Measurements from ENCODE around the gene PDE8B.
A peak's percentile ranks its signal among the peaks of the same experiment; 100 is the strongest.
"Not testable (repeated sequence)": the region's sequence is repeated elsewhere in the genome, so short reads cannot be mapped to it uniquely, and the experiment has no call there.

The PDE8B gene

DNA sequence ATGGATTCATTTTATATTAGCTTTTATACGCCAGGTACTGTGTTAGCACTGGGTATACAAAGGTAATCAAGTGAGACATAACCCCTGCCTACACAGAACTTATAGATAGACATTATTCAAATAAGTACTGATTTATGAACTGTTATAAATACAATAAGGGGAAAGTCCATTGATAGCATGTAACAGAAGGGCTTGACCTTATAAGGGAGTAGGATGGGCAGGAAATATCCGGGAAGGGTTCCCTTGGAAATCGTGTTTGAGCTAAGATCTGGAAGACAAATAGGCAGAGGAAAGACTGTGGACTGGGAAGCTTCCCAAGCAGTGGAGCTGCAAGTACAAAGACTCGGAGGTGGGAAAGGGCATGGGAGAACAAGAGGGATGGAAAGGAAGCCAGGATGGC lies 170.2 kb downstream of the PDE8B start:
- Histone ChIP-seq H3K27ac (peak overlapping the region in 9 of 11 experiments; percentile 23 to 68 (median 49); a peak in 8 of 22 replicates), H3K9me3 (replicated peaks in 1 of 11) (peaks cover 0 to 10% (median 0%) of the 10 kb centered on the region in 11 experiments; a peak in 2 of 22 replicates), H3K4me2 (peak overlapping the region in 8 of 11 experiments; percentile 6 to 59 (median 33); a peak in 12 of 22 replicates), H3K27me3 (no peaks in the 10 kb centered on the region), H3K4me1 (peaks cover 21 to 28% (median 25%) of the 10 kb centered on the region in 10 experiments; a peak in 19 of 20 replicates), H3K4me3 (no peak overlapping the region; a peak in 1 of 20 replicates), H3K36me3 (no peaks in the 10 kb centered on the region), H3K9ac (no peak overlapping the region), H4K20me1 (no peaks in the 10 kb centered on the region)
- TF ChIP-seq Cebpa-rat (IDR thresholded peaks at IDR 0.05): no peak

- not testable (repeated sequence) for H4K20me1 ChIP-seq, H3K27ac ChIP-seq, H3K4me2 ChIP-seq, H3K36me3 ChIP-seq, H3K4me3 ChIP-seq, H3K9ac ChIP-seq, H3K27me3 ChIP-seq
- H3K9me3 ChIP-seq (replicated peaks in 1 of 11): peaks cover 0 to 12% (median 0%) of the 10 kb centered on the region in 11 experiments; a peak in 3 of 22 replicates
- H3K4me1 ChIP-seq: peaks cover 21 to 28% (median 25%) of the 10 kb centered on the region in 10 experiments; a peak in 19 of 20 replicates
Observed at GRCh38 chr5:77383336-77383735, 172.9 kb downstream of the PDE8B start.

DNA sequence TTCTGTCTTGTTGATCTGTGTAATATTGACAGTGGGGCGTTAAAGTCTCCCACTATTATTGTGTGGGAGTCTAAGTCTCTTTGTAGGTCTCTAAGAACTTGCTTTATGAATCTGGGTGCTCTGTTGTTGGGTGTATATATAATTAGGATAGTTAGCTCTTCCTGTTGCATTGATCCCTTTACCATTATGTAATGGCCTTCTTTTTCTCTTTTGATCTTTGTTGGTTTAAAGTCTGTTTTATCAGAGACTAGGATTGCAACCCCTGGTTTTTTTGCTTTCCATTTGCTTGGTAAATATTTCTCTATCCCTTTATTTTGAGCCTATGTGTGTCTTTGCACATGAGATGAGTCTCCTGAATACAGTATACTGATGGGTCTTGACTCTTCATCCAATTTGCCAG lies 175.9 kb downstream of the PDE8B start:
- H4K20me1 ChIP-seq: not testable (repeated sequence)

DNA sequence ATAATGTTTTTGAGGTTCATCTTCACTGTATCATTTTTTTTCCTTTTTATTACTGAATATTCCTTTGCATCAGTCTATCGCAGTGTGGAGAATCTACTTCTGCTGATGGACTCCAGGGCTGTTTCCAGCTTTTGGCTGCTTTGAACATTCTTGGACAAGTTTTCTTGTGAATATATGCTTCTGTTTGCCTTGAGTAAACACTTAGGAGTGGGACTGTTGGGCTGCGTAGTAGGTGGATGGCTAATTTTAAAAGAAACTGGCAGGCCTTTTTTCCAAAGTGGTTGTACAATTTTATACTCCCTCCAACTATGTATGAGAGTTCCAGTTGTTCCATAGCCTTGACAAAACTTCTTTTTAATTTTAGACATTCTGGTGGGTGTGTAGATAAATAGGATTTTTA lies 179.3 kb downstream of the PDE8B start:
- H3K27me3 ChIP-seq: no peaks in the 10 kb centered on the region

More for the DNA sequence above, 175.9 kb downstream of the PDE8B start:
- peaks cover 0 to 12% (median 0%) of the 10 kb centered on the region in 11 experiments; a peak in 4 of 22 replicates for H3K9me3 ChIP-seq (replicated peaks in 1 of 11)
- H3K4me1 ChIP-seq, H3K4me3 ChIP-seq, H3K27ac ChIP-seq, H3K36me3 ChIP-seq, H3K9ac ChIP-seq, H3K4me2 ChIP-seq, H3K27me3 ChIP-seq: not testable (repeated sequence)

DNA sequence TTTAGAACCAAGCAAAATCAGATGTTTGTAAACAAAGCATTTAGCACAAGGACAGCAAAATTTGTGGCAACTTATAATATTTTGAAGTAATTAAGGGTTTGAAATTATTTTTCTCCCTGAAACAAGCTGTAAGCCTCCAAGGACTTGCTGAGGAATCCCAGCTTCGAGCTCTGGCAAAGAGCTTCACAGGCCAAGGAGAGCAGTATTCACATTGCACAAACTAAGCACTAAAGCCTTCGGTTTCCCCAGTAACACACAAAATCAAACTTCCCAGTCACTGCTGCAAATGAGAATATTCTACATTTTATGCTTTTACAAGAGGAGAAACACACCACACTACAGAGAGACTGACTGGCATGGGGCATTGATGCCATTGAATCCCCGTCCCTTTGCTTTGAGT lies 179.7 kb downstream of the PDE8B start:
- H3K27ac ChIP-seq: no peak overlapping the region
- TF ChIP-seq Cebpa-rat (IDR thresholded peaks at IDR 0.05): no peak
- no peak overlapping the region for H3K4me2 ChIP-seq
- no peaks in the 10 kb centered on the region for H3K4me1 ChIP-seq
- H4K20me1 ChIP-seq: no peaks in the 10 kb centered on the region
- no peaks in the 10 kb centered on the region for H3K27me3 ChIP-seq
- no peak overlapping the region for H3K4me3 ChIP-seq
- no peak overlapping the region for H3K9ac ChIP-seq
- no peaks in the 10 kb centered on the region for H3K36me3 ChIP-seq
- peaks cover 0 to 10% (median 0%) of the 10 kb centered on the region in 11 experiments; a peak in 2 of 22 replicates for H3K9me3 ChIP-seq (replicated peaks in 1 of 11)

More for the DNA sequence above, 179.3 kb downstream of the PDE8B start:
- Histone ChIP-seq H3K4me1 (no peaks in the 10 kb centered on the region), H3K4me2 (no peak overlapping the region), H3K9me3 (replicated peaks in 1 of 11) (peaks cover 0 to 10% (median 0%) of the 10 kb centered on the region in 11 experiments; a peak in 2 of 22 replicates), H3K27ac (no peak overlapping the region), H3K4me3 (no peak overlapping the region), H3K36me3 (no peaks in the 10 kb centered on the region), H4K20me1 (no peaks in the 10 kb centered on the region), H3K9ac (no peak overlapping the region)
- TF ChIP-seq Cebpa-rat (IDR thresholded peaks at IDR 0.05): no peak

GRCh38 chr5:77390795-77391194 lies 180.3 kb downstream of the PDE8B start:
- Histone ChIP-seq H3K4me2 (no peak overlapping the region), H3K4me1 (peaks cover 0 to 5% (median 2%) of the 10 kb centered on the region in 10 experiments; a peak in 9 of 20 replicates), H3K9me3 (replicated peaks in 1 of 11) (peaks cover 0 to 10% (median 0%) of the 10 kb centered on the region in 11 experiments; a peak in 2 of 22 replicates), H3K9ac (no peak overlapping the region), H3K27ac (no peak overlapping the region), H3K27me3 (no peaks in the 10 kb centered on the region), H3K36me3 (no peaks in the 10 kb centered on the region), H4K20me1 (no peaks in the 10 kb centered on the region), H3K4me3 (no peak overlapping the region)
- no peak for TF ChIP-seq Cebpa-rat (IDR thresholded peaks at IDR 0.05)

GRCh38 chr5:77391240-77391765 lies 180.8 kb downstream of the PDE8B start:
- H3K4me2 ChIP-seq: no peak overlapping the region
- H3K27me3 ChIP-seq: no peaks in the 10 kb centered on the region
- no peak overlapping the region for H3K27ac ChIP-seq
- no peaks in the 10 kb centered on the region for H4K20me1 ChIP-seq
- H3K4me1 ChIP-seq: peaks cover 0 to 9% (median 7%) of the 10 kb centered on the region in 10 experiments; a peak in 9 of 20 replicates
- H3K9ac ChIP-seq: no peak overlapping the region
- TF ChIP-seq Cebpa-rat (IDR thresholded peaks at IDR 0.05): no peak
- H3K4me3 ChIP-seq: no peak overlapping the region
- no peaks in the 10 kb centered on the region for H3K36me3 ChIP-seq
- peaks cover 0 to 10% (median 0%) of the 10 kb centered on the region in 11 experiments; a peak in 2 of 22 replicates for H3K9me3 ChIP-seq (replicated peaks in 1 of 11)

DNA sequence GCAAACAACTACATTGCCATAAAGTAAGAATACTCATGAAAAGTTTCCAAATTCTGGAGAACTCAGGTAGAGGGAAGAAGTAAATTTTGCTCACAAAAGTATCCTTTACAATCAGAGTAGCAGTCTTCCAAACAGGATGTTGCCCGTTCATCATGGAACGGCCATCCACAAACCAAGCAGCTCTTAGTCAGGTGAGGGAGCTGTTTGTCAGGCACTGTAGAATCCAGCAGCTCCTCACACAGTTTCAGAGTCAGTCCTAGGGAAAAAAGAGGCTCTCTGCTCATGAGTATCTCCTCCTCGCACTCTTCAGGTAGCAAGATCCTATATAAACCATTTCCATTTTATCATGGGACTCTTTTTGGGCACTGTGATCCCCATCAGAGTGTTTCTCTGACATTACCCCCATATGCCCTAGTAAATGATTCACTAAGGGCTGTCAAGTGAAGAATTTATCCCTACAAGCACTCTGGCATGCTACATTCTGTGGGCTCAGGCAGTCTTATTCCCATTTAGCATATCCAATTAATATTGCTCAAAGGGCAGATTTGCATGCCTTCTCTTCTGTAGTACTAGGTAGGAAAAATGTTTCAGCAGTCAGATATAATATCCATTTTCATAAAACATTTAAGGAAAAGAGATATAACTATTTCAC lies 183.7 kb downstream of the PDE8B start:
- no peak for TF ChIP-seq Cebpa-rat (IDR thresholded peaks at IDR 0.05)
- H3K27ac ChIP-seq: no peak overlapping the region

DNA sequence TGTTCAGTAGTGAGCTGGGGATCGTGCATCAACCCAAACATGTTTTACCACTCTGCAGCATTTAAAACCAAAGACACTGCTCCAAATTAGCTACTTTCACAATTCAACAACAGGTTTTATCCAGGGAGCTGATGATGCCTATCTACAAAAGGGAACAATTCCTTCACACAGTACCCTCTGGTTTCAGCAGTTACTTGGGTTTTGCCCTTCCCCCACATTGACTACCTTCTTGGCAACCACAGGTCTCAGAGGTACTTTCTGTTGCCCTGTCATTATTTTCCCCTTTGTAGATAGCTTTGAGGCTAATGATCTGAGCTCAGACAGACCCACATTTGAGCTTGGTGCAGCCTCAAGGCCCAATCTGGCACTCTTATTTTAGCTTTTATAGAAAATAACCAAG lies 185.5 kb downstream of the PDE8B start:
- no peaks in the 10 kb centered on the region for H4K20me1 ChIP-seq
- H3K4me2 ChIP-seq: peak overlapping the region in 10 of 11 experiments; percentile 1 to 33 (median 20); a peak in 8 of 22 replicates
- H3K27ac ChIP-seq: no peak overlapping the region
- H3K36me3 ChIP-seq: no peaks in the 10 kb centered on the region
- no peak for TF ChIP-seq Cebpa-rat (IDR thresholded peaks at IDR 0.05)
- H3K4me3 ChIP-seq: no peak overlapping the region
- no peak overlapping the region for H3K9ac ChIP-seq
- H3K9me3 ChIP-seq (replicated peaks in 1 of 11): no peaks in the 10 kb centered on the region
- H3K4me1 ChIP-seq: peaks cover 0 to 17% (median 9%) of the 10 kb centered on the region in 10 experiments; a peak in 15 of 20 replicates
- H3K27me3 ChIP-seq: no peaks in the 10 kb centered on the region

More for the DNA sequence above, 183.7 kb downstream of the PDE8B start:
- Histone ChIP-seq H3K36me3 (no peaks in the 10 kb centered on the region), H3K9me3 (replicated peaks in 1 of 11) (peaks cover 0 to 2% (median 0%) of the 10 kb centered on the region in 11 experiments; a peak in 1 of 22 replicates), H4K20me1 (no peaks in the 10 kb centered on the region), H3K4me1 (peaks cover 0 to 9% (median 7%) of the 10 kb centered on the region in 10 experiments; a peak in 9 of 20 replicates), H3K4me3 (no peak overlapping the region), H3K4me2 (no peak overlapping the region), H3K27me3 (no peaks in the 10 kb centered on the region), H3K9ac (no peak overlapping the region)
